ENCODE measurements around the gene GABRB2.

GABRB2 gene

DNA sequence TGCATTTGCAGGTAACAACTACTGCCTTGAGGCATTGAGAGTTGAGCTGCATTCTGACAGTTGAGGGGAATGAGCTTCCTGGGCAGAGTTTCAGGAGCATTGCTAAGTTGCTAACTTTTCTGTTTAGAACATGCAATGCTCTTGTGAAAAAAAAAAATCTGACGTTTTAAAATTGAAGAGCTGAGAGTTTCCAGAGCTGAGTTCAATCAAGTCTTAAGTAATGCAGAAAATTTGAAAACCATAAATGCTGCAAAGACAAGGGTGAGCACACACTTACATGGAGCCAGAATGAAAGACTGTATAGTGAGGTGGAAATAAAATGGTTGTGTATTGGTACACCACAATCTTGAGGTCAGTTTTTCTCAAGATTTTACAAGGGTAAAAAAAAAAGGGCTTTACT lies 166.0 kb downstream of the GABRB2 start:
- no peak for DNase-seq
- H3K9me3 Mint-ChIP-seq: peaks cover 0 to 4% of the 10 kb centered on the region in 2 donors
- H3K4me3 Mint-ChIP-seq: no peak overlapping the region
- H3K27me3 Mint-ChIP-seq: no peaks in the 10 kb centered on the region
- no peaks in the 10 kb centered on the region for H3K4me1 Mint-ChIP-seq
- no peak for ATAC-seq
- H3K27ac Mint-ChIP-seq: no peak overlapping the region

DNA sequence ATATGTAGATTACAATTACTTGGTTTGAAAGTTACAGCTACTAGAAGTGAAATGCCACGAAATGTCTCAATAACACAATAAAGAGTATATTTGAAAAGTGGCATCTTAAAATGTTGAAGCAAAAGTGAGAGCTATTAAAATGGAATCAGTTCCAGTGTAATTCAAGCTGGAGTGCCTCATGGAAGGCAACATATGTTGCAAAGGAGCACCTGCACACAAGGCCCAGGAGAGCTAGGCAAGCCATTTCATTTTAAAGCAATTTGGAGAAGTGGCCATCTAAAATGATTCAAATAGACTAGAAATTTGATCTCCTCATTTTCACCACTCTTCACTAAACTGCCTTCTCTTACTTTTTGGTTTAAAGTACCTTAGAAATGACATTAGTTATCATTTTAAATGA lies 167.8 kb downstream of the GABRB2 start:
- Mint-ChIP-seq H3K27me3 (no peaks in the 10 kb centered on the region), H3K4me3 (no peak overlapping the region), H3K4me1 (no peaks in the 10 kb centered on the region), H3K9me3 (no peaks in the 10 kb centered on the region), H3K27ac (no peak overlapping the region)
- DNase-seq: no peak
- ATAC-seq: no peak

DNA sequence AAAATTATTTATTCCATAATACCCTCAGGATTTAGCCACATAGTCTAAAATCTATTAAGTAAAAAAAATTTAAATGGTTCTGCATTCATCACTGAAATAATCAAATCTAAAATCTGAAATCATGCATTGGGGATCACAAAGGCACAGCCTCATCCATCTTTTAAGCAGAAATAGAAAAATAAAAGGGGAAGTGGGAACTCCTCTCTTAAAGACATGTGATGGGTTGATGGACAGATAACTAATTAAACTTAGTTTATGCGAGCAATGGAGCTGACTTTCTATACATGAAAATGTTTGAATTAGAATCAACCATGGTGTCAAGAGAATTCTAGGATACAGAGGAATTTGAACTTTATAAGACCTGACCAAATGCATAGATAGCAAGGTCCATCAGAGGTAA lies 170.5 kb downstream of the GABRB2 start:
- DNase-seq (no peak), ATAC-seq (no peak)
- no peak overlapping the region for H3K27ac Mint-ChIP-seq
- no peak overlapping the region for H3K4me3 Mint-ChIP-seq
- H3K27me3 Mint-ChIP-seq: no peaks in the 10 kb centered on the region
- no peaks in the 10 kb centered on the region for H3K4me1 Mint-ChIP-seq
- H3K9me3 Mint-ChIP-seq: no peaks in the 10 kb centered on the region

GRCh38 chr5:161373345-161373707 lies 173.2 kb downstream of the GABRB2 start:
- H3K4me3 Mint-ChIP-seq: no peak overlapping the region
- no peaks in the 10 kb centered on the region for H3K9me3 Mint-ChIP-seq
- no peaks in the 10 kb centered on the region for H3K4me1 Mint-ChIP-seq
- no peak overlapping the region for H3K27ac Mint-ChIP-seq
- no peak for ATAC-seq
- no peak for DNase-seq
- no peaks in the 10 kb centered on the region for H3K27me3 Mint-ChIP-seq

DNA sequence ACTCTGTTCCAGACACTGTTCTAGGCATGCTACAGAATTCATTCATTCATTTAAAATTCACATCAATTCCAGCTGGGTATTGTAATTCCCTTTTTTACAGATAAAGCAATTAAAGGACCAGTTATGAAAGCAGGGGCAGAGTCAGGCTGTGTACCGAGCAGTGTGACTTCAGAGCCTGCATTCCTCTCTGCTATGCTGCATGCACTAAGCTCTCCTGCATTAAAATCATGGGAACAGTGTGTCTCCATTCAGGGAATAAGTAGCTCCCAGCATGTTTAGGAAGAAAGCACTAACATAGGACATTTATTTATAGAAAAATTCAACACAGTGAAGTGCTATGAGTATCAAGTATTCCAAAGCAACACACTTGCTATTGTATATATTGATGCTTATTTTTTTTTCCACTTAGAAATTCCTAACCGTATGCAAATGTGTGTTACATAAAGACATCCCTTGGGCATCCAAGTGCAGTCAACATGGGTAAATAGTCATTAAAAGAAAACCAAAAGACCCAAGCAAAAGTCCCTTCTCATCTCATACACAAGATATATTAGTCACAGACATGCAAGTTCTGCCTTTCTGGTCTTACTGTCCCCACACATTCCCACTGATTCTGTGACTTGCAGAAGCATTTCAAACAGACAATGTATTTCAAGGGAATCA lies 173.7 kb downstream of the GABRB2 start:
- ATAC-seq: no peak
- no peaks in the 10 kb centered on the region for H3K9me3 Mint-ChIP-seq
- H3K4me1 Mint-ChIP-seq: no peaks in the 10 kb centered on the region
- H3K27me3 Mint-ChIP-seq: no peaks in the 10 kb centered on the region
- H3K4me3 Mint-ChIP-seq: no peak overlapping the region
- H3K27ac Mint-ChIP-seq: no peak overlapping the region
- DNase-seq: no peak

DNA sequence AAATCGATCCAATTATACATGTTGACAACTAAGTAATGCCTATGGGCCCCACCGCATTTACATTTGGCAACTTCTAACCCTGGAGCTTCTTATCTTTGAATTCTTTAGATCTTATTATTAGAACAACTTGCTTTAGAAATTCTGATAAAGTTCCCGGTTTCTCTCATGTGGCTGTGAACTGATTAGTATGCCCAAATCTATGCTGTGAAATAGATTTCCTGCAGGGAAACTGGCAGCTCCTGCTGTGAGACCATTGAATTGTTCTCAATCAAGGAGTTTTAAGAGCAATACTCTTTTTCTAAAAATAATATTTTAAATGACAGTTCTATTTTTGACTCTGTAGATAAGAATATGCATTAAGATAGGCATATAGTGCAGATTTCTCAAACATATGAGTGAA lies 177.5 kb downstream of the GABRB2 start:
- no peaks in the 10 kb centered on the region for H3K27me3 Mint-ChIP-seq
- H3K27ac Mint-ChIP-seq: no peak overlapping the region
- H3K9me3 Mint-ChIP-seq: no peaks in the 10 kb centered on the region
- H3K4me3 Mint-ChIP-seq: no peak overlapping the region
- DNase-seq (no peak), ATAC-seq (no peak)
- H3K4me1 Mint-ChIP-seq: no peaks in the 10 kb centered on the region

- Mint-ChIP-seq H3K27me3 (no peaks in the 10 kb centered on the region), H3K27ac (no peak overlapping the region), H3K9me3 (peaks cover 0 to 4% of the 10 kb centered on the region in 2 donors), H3K4me1 (no peaks in the 10 kb centered on the region), H3K4me3 (no peak overlapping the region)
- DNase-seq: no peak
- no peak for ATAC-seq
Observed at GRCh38 chr5:161358446-161358845, 188.1 kb downstream of the GABRB2 start.

DNA sequence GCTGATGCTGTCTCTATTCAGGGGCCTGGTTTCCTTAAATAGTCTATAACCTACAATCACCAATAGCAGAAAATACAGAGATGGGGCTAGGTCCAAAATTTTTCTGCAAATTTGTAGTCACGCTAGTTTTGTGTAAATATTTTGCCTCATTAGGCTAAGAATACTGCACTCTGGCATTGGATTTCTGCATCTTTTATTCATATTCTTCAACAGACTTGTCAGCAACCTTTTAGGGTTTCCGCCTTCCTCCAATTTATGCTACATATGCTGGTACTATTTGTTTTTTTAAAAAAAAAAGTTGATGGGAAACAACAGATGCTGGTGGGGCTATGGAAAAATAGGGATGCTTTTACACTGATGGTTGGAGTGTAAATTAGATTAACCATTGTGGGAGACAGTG lies 202.3 kb downstream of the GABRB2 start:
- H3K4me1 Mint-ChIP-seq: no peaks in the 10 kb centered on the region
- no peaks in the 10 kb centered on the region for H3K27me3 Mint-ChIP-seq
- DNase-seq (no peak), ATAC-seq (no peak)
- H3K4me3 Mint-ChIP-seq: no peak overlapping the region
- H3K27ac Mint-ChIP-seq: no peak overlapping the region
- peaks cover 5 to 6% of the 10 kb centered on the region in 2 donors for H3K9me3 Mint-ChIP-seq

- Mint-ChIP-seq H3K27me3 (no peaks in the 10 kb centered on the region), H3K9me3 (peaks cover 5 to 6% of the 10 kb centered on the region in 2 donors), H3K27ac (no peak overlapping the region), H3K4me1 (no peaks in the 10 kb centered on the region), H3K4me3 (no peak overlapping the region)
- DNase-seq (no peak), ATAC-seq (no peak)
Observed at GRCh38 chr5:161342886-161343285, 203.6 kb downstream of the GABRB2 start.

DNA sequence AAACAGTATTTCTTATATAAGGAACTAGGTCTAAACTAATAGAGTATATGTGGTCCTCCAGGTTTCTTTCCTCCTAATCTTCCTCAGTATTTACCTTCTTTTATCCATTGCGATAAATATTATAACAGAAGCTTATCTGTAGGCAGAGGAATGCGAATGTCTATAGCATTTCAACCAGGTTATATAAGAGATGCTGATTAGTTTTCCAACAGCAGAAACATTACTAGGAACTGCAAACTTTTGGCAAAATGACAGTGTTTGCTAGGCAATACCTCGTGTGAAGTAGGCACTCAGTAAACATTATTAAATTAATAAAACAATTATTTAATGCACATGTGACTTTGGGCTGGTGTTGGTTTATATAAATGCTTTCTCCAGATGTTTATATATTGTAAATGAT lies 206.5 kb downstream of the GABRB2 start:
- no peak overlapping the region for H3K4me3 Mint-ChIP-seq
- ATAC-seq: no peak
- DNase-seq: no peak
- H3K27me3 Mint-ChIP-seq: no peaks in the 10 kb centered on the region
- H3K27ac Mint-ChIP-seq: no peak overlapping the region
- no peaks in the 10 kb centered on the region for H3K9me3 Mint-ChIP-seq
- no peaks in the 10 kb centered on the region for H3K4me1 Mint-ChIP-seq

DNA sequence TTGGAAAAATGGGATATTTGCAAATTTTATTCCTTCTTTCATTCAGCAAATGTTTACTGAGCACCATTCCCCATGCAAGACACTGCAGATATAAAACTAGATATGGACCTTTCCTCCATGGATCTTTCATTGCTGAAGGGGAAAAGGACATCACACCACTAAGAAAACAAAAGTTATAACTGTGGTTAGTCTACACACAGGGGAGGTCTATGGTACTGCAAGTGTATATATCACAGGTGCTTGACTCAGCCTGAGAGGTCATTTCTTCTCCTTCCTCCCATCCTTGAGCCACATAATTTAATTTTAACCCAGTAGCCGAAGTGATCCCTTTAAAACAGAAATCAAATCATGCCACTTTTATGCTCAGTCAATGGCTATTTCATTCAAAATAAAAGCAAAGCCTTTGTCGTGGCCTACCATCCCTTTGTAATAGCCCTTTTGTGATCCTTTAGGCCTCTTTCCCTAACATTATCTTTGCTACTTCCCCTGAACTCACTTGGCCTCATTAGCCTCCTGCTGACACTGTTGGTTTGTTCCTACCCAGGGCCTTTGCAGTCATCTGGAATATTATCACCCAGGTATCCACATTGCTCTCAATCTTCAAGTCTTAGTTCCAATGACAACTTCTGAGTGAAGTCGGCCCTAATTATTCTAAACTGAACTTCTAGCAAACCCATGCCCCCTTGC lies 213.2 kb downstream of the GABRB2 start:
- ATAC-seq (no peak), DNase-seq (no peak)
- no peak overlapping the region for H3K4me3 Mint-ChIP-seq
- no peaks in the 10 kb centered on the region for H3K27me3 Mint-ChIP-seq
- no peak overlapping the region for H3K27ac Mint-ChIP-seq
- peaks cover 8 to 22% of the 10 kb centered on the region in 2 donors for H3K9me3 Mint-ChIP-seq
- no peaks in the 10 kb centered on the region for H3K4me1 Mint-ChIP-seq

DNA sequence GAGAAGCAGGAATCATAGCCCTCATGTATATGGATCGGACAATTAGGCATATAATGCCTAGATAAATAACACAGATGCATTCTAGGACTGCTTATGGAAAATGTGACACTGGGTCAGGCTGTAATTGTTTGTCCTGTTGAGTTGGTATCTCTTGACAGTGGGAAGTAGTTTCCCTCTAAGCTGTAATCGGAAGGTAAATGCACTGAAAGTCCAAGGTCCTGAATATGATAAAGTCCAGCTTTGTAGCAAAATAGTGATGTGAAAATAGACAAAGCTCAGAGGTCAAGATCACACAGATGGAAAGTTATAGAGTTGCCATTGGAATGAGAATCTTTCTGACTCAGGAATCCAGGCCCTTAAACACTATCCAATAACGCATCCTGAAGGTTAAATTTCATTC lies 214.2 kb downstream of the GABRB2 start:
- no peaks in the 10 kb centered on the region for H3K4me1 Mint-ChIP-seq
- H3K4me3 Mint-ChIP-seq: no peak overlapping the region
- no peak overlapping the region for H3K27ac Mint-ChIP-seq
- peaks cover 8 to 22% of the 10 kb centered on the region in 2 donors for H3K9me3 Mint-ChIP-seq
- H3K27me3 Mint-ChIP-seq: no peaks in the 10 kb centered on the region
- ATAC-seq (no peak), DNase-seq (no peak)

DNA sequence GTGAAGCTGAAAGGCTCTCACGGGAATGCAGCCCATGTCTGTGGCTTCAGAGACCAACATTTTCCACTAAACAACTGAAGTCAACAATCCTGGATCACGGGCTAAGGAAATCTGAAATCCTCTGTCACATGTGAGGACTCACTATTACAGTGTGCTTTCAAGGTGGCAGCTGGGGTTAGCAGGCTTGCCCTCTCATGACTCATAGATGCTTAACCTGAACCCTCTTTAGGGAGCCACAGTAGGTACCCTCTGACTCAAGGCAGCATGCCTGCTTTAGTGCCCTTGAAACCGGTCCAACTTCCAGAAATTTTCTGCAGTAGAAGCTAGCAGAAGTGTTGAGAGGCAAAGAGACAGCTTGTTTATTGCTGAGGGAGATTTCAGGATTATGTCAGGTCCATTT lies 232.5 kb downstream of the GABRB2 start:
- H3K9me3 Mint-ChIP-seq: no peaks in the 10 kb centered on the region
- no peak overlapping the region for H3K4me3 Mint-ChIP-seq
- DNase-seq (no peak), ATAC-seq (no peak)
- no peaks in the 10 kb centered on the region for H3K4me1 Mint-ChIP-seq
- no peak overlapping the region for H3K27ac Mint-ChIP-seq
- H3K27me3 Mint-ChIP-seq: no peaks in the 10 kb centered on the region

GRCh38 chr5:161312882-161313281 lies 233.6 kb downstream of the GABRB2 start:
- H3K9me3 Mint-ChIP-seq: no peaks in the 10 kb centered on the region
- no peaks in the 10 kb centered on the region for H3K27me3 Mint-ChIP-seq
- no peak overlapping the region for H3K4me3 Mint-ChIP-seq
- ATAC-seq: no peak
- no peak overlapping the region for H3K27ac Mint-ChIP-seq
- H3K4me1 Mint-ChIP-seq: no peaks in the 10 kb centered on the region
- DNase-seq: no peak

GRCh38 chr5:161311965-161312364 lies 234.6 kb downstream of the GABRB2 start:
- no peak for ATAC-seq
- no peak for DNase-seq
- no peaks in the 10 kb centered on the region for H3K9me3 Mint-ChIP-seq
- no peak overlapping the region for H3K27ac Mint-ChIP-seq
- no peaks in the 10 kb centered on the region for H3K27me3 Mint-ChIP-seq
- no peaks in the 10 kb centered on the region for H3K4me1 Mint-ChIP-seq
- H3K4me3 Mint-ChIP-seq: no peak overlapping the region

GRCh38 chr5:161311146-161311708 lies 235.3 kb downstream of the GABRB2 start:
- H3K9me3 Mint-ChIP-seq: no peaks in the 10 kb centered on the region
- no peak overlapping the region for H3K27ac Mint-ChIP-seq
- no peaks in the 10 kb centered on the region for H3K4me1 Mint-ChIP-seq
- H3K27me3 Mint-ChIP-seq: no peaks in the 10 kb centered on the region
- no peak for ATAC-seq
- DNase-seq: no peak
- H3K4me3 Mint-ChIP-seq: no peak overlapping the region

Measured in stimulated activated naive CD8-positive, alpha-beta T cell treated with anti-CD3 and anti-CD28 coated beads, Interleukin-15, amount 100 ng/mL, for 72 hours (primary cell).